GM21717 (cell line): ENCODE results near the gene LEKR1.

ENCODE experiments used
- ATAC-seq: cut with Tn5 transposase; IDR thresholded peaks from one replicate; pipeline ENCODE4 v1.9.1; 2021; ENCODE audit warnings: mild to moderate bottlenecking, moderate library complexity; ENCODE audit not compliant: unreplicated experiment

The LEKR1 gene

GRCh38 chr3:157093096-157093495 lies 266.9 kb downstream of the LEKR1 start:
- peak; percentile 17 for ATAC-seq

- ATAC-seq: no peak
These were observed 268.1 kb downstream of the LEKR1 start for GRCh38 chr3:157094301-157094700.

GRCh38 chr3:157094751-157095480 lies 268.8 kb downstream of the LEKR1 start:
- ATAC-seq: no peak
